Thyroid gland (tissue), 4 donors: ENCODE data around the gene NOCT.

Experiments used
- POLR2A ChIP-seq, 2 donors: fragments of 450-650 bp; IDR thresholded peaks; one replicate each; pipeline ENCODE4 v1.6.1; 2017; ENCODE audit warnings: antibody characterized with exemption in 2 of 2, mild to moderate bottlenecking in 2 of 2, moderate library complexity in 1 of 2
- TF ChIP-seq, protein P1 (sequence below), 6 experiments: fragments of 200-600 bp in 3 of 6; fragments of 450-650 bp in 3 of 6; sonication (generic) in 3 of 6; IDR thresholded peaks; one replicate each; pipeline ENCODE4 v1.5.1; 2016 to 2019; ENCODE audit warnings: antibody characterized with exemption in 6 of 6, mild to moderate bottlenecking in 2 of 6, inconsistent platforms in 1 of 6, moderate library complexity in 1 of 6

GRCh38 chr4:138972956-138973801 is 42.4 kb upstream of the NOCT start:
- TF ChIP-seq, protein P1, sequence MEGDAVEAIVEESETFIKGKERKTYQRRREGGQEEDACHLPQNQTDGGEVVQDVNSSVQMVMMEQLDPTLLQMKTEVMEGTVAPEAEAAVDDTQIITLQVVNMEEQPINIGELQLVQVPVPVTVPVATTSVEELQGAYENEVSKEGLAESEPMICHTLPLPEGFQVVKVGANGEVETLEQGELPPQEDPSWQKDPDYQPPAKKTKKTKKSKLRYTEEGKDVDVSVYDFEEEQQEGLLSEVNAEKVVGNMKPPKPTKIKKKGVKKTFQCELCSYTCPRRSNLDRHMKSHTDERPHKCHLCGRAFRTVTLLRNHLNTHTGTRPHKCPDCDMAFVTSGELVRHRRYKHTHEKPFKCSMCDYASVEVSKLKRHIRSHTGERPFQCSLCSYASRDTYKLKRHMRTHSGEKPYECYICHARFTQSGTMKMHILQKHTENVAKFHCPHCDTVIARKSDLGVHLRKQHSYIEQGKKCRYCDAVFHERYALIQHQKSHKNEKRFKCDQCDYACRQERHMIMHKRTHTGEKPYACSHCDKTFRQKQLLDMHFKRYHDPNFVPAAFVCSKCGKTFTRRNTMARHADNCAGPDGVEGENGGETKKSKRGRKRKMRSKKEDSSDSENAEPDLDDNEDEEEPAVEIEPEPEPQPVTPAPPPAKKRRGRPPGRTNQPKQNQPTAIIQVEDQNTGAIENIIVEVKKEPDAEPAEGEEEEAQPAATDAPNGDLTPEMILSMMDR (IDR thresholded peaks at IDR 0.05): no peak
- TF ChIP-seq POLR2A (IDR thresholded peaks at IDR 0.05): no peak
